NT2/D1 (cell line): ENCODE data around the gene PIP5KL1.

Experiments
- DNase-seq: peaks from one replicate; pipeline ENCODE4 v3.0.0-alpha.2; 2011; ENCODE audit warnings: low read depth, low spot score
- H3K27me3 ChIP-seq: 2 replicates; pipeline ENCODE4 v1.6.0; 2011; ENCODE audit warnings: mild to moderate bottlenecking; ENCODE audit not compliant: insufficient read length, insufficient read depth
- H3K36me3 ChIP-seq: 2 replicates; pipeline ENCODE4 v1.6.1; 2011; ENCODE audit warnings: mild to moderate bottlenecking, low read length, mixed read lengths; ENCODE audit not compliant: insufficient read depth, insufficient read length
- H3K4me1 ChIP-seq: 2 replicates; pipeline ENCODE4 v1.5.1; 2011; ENCODE audit not compliant: insufficient read depth, insufficient read length
- H3K4me3 ChIP-seq: 2 replicates; pipeline ENCODE4 v1.5.1; 2011; ENCODE audit warnings: low read depth; ENCODE audit not compliant: insufficient read length
- H3K9ac ChIP-seq: 2 replicates; pipeline ENCODE4 v1.6.0; 2011; ENCODE audit warnings: low read depth; ENCODE audit not compliant: insufficient read length
- H3K9me3 ChIP-seq: 2 replicates; pipeline ENCODE4 v1.5.1; 2011; ENCODE audit warnings: mild to moderate bottlenecking, low read length; ENCODE audit not compliant: insufficient read depth
- SUZ12 ChIP-seq: IDR thresholded peaks from 2 replicates; pipeline ENCODE4 v1.6.1; 2011; ENCODE audit not compliant: insufficient read length, insufficient read depth; ENCODE audit errors: extremely low read depth
- YY1 ChIP-seq: IDR thresholded peaks from 2 replicates; pipeline ENCODE4 v1.6.1; 2011; ENCODE audit not compliant: insufficient read length, insufficient read depth
- ZNF274 ChIP-seq: IDR thresholded peaks from 2 replicates; pipeline ENCODE4 v1.6.1; 2011; ENCODE audit warnings: mild to moderate bottlenecking, low read depth, low read length

Gene PIP5KL1

DNA sequence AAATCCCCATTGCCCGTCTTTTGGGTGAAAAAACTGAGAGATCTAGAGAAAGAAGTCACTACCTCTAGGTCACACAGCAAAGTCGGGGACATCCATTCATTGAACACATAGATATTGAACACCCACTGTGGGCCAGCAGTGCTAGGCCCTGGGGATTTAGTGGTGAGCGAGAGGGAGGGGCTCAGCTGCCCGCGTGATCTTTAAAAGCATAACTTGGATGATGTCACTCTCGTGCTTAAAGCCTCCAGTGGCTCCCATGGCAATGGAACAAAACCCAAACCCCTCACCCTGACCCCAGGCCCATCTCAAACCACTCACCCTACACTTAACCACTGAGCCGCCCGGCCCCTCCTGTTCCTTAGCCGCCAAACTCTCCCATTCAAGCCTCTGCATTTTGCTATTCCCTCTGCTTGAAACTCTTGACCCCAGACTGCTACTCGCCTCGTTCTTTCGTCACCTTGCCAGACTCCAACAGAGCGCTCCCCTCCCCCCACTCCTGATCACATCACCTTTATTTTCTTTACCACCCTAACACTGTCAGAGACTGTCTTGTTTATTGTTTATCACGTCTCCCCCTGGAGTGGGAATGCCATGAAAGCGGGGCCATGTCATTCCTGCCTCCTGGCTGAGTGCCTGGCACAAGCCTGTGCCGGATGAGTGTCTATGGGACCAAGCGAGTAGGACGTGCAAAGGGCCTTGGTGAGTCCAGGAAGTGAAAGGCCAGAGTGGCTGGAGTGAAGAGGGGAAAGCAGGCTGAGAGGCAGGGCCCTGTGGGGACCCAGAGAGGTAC lies 710 bp upstream of the PIP5KL1 start:
- TF ChIP-seq YY1, result no peak
- TF ChIP-seq SUZ12, result no peak
- TF ChIP-seq ZNF274, result no peak
- Histone ChIP-seq H3K9me3 (no peaks in the 10 kb centered on the region), H3K4me3 (peak overlapping the region; percentile 27), H3K27me3 (peaks cover 34% of the 10 kb centered on the region), H3K4me1 (peaks cover 39% of the 10 kb centered on the region), H3K36me3 (peaks cover 21% of the 10 kb centered on the region), H3K9ac (peak overlapping the region; percentile 44)
- DNase-seq, result no peak

- peaks cover 4% of the 10 kb centered on the region for H3K36me3 ChIP-seq
These were observed 975 bp downstream of the PIP5KL1 start for GRCh38 chr9:127929625-127929979.

GRCh38 chr9:127928676-127929624 lies 1.6 kb downstream of the PIP5KL1 start:
- Histone ChIP-seq H3K9me3 (no peaks in the 10 kb centered on the region), H3K4me1 (peaks cover 38% of the 10 kb centered on the region), H3K4me3 (no peak overlapping the region), H3K36me3 (no peaks in the 10 kb centered on the region), H3K27me3 (peaks cover 48% of the 10 kb centered on the region), H3K9ac (peak overlapping the region; percentile 78)
- DNase-seq, result no peak
- no peak for TF ChIP-seq YY1
- no peak for TF ChIP-seq ZNF274
- TF ChIP-seq SUZ12, result no peak

More at GRCh38 chr9:127929625-127929979, 975 bp downstream of the PIP5KL1 start:
- TF ChIP-seq YY1 (no peak), ZNF274 (no peak), SUZ12 (no peak)
- Histone ChIP-seq H3K4me1 (peaks cover 40% of the 10 kb centered on the region), H3K4me3 (no peak overlapping the region), H3K9ac (no peak overlapping the region), H3K9me3 (no peaks in the 10 kb centered on the region), H3K27me3 (peaks cover 48% of the 10 kb centered on the region)
- DNase-seq, result no peak

DNA sequence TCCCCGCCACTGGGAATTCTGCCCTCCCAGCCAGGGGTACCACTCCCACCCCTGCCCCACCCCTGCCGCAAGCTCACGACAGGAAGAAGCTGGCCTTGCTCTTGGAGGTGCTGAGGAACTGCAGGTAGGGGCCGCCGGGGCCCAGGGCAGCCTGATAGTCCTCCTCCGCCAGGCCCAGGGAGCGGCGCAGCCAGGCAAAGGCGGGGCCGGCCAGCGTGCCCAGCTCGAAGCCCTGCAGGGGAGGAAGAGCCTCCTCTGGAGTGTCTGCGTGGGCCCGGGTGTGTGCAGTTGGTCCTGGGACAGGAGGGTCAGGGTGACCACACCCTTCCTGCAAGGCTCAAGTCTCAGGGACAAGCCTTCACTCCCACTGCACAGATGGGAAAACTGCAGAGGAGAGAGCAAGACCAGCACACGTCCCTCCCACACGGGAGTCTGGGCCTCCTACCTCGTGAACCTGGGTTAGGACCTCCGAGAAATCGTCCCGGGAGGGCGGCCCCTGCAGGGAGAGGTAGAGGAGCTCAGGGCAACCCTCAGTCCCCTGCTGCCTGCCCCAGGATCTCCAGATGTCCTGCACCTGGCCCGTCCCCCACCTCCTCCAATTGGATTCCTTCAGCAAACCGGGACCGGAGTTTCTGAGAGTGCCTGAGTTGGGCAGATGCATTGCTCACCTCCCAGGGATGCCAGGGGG lies 2.4 kb downstream of the PIP5KL1 start:
- H3K4me1 ChIP-seq, result peaks cover 38% of the 10 kb centered on the region
- TF ChIP-seq ZNF274 (no peak), SUZ12 (no peak), YY1 (no peak)
- peak overlapping the region; percentile 33 for H3K4me3 ChIP-seq
- H3K9ac ChIP-seq, result peak overlapping the region; percentile 78
- peaks cover 49% of the 10 kb centered on the region for H3K27me3 ChIP-seq
- DNase-seq, result no peak
- no peaks in the 10 kb centered on the region for H3K36me3 ChIP-seq
- no peaks in the 10 kb centered on the region for H3K9me3 ChIP-seq

GRCh38 chr9:127927201-127927987 lies 3.2 kb downstream of the PIP5KL1 start:
- H3K27me3 ChIP-seq, result peaks cover 54% of the 10 kb centered on the region
- peak overlapping the region; percentile 78 for H3K9ac ChIP-seq
- no peaks in the 10 kb centered on the region for H3K9me3 ChIP-seq
- TF ChIP-seq YY1 (no peak), SUZ12 (no peak), ZNF274 (no peak)
- H3K36me3 ChIP-seq, result no peaks in the 10 kb centered on the region
- H3K4me3 ChIP-seq, result peak overlapping the region; percentile 68
- peaks cover 38% of the 10 kb centered on the region for H3K4me1 ChIP-seq
- DNase-seq, result peak; percentile 54

- DNase-seq, result no peak
- Histone ChIP-seq H3K4me1 (peaks cover 38% of the 10 kb centered on the region), H3K27me3 (peaks cover 59% of the 10 kb centered on the region), H3K36me3 (no peaks in the 10 kb centered on the region), H3K4me3 (peak overlapping the region; percentile 68), H3K9ac (peak overlapping the region; percentile 70), H3K9me3 (no peaks in the 10 kb centered on the region)
- TF ChIP-seq SUZ12 (no peak), ZNF274 (no peak), YY1 (no peak)
These were observed 3.7 kb downstream of the PIP5KL1 start for GRCh38 chr9:127926906-127927200.
